Loucy (cell line): ENCODE measurements around the gene HOXD4.

Source experiments
- H2AFZ ChIP-seq: fragments of 200-600 bp; sonication (generic); 2 replicates; pipeline ENCODE4 v1.6.0; 2016; ENCODE audit warnings: antibody characterized with exemption, mild to moderate bottlenecking, low read length, moderate library complexity
- H3F3A ChIP-seq: fragments of 200-600 bp; 2 replicates; pipeline ENCODE4 v1.6.0; 2016; ENCODE audit warnings: antibody characterized with exemption, low read depth, mild to moderate bottlenecking
- H3K27me3 ChIP-seq: fragments of 200-600 bp; sonication (generic); 2 replicates; pipeline ENCODE4 v1.6.1; 2014; ENCODE audit warnings: low read length, mild to moderate bottlenecking; ENCODE audit not compliant: insufficient read depth, poor library complexity, severe bottlenecking
- H3K36me3 ChIP-seq: fragments of 200-600 bp; sonication (generic); 2 replicates; pipeline ENCODE4 v1.6.1; 2016; ENCODE audit warnings: low read length; ENCODE audit not compliant: insufficient read depth
- H3K4me1 ChIP-seq: fragments of 200-600 bp; sonication (generic); 2 replicates; pipeline ENCODE4 v1.5.1; 2014; ENCODE audit warnings: low read length, mild to moderate bottlenecking; ENCODE audit not compliant: insufficient read depth, poor library complexity, severe bottlenecking
- H3K4me2 ChIP-seq: fragments of 200-600 bp; sonication (generic); 2 replicates; pipeline ENCODE4 v1.6.0; 2014; ENCODE audit warnings: antibody characterized with exemption, low read length, low read depth, mild to moderate bottlenecking; ENCODE audit not compliant: poor library complexity, severe bottlenecking
- H3K4me3 ChIP-seq: fragments of 200-600 bp; sonication (generic); 2 replicates; pipeline ENCODE4 v1.5.1; 2014; ENCODE audit warnings: low read length, mild to moderate bottlenecking, mixed read lengths; ENCODE audit not compliant: poor library complexity, severe bottlenecking
- H3K79me2 ChIP-seq: fragments of 200-600 bp; sonication (generic); 2 replicates; pipeline ENCODE4 v1.6.1; 2014; ENCODE audit warnings: low read length; ENCODE audit not compliant: insufficient read depth
- H3K9ac ChIP-seq: fragments of 200-600 bp; sonication (generic); 2 replicates; pipeline ENCODE4 v1.6.0; 2014; ENCODE audit warnings: mild to moderate bottlenecking, low read depth, low read length, moderate library complexity; ENCODE audit not compliant: poor library complexity, severe bottlenecking
- H3K9me2 ChIP-seq: fragments of 200-600 bp; sonication (generic); replicated peaks from 2 replicates; pipeline ENCODE4 v1.6.1; 2016; ENCODE audit warnings: low read depth, low read length, mixed read lengths
- H3K9me3 ChIP-seq: fragments of 200-600 bp; sonication (generic); 2 replicates; pipeline ENCODE4 v1.6.1; 2014; ENCODE audit warnings: mild to moderate bottlenecking, antibody characterized with exemption, low read length, low read depth; ENCODE audit not compliant: insufficient read depth
- H4K20me1 ChIP-seq: fragments of 200-600 bp; sonication (generic); 2 replicates; pipeline ENCODE4 v1.6.0; 2014; ENCODE audit warnings: antibody characterized with exemption, low read length, mild to moderate bottlenecking; ENCODE audit not compliant: insufficient read depth, poor library complexity, severe bottlenecking
- CTCF ChIP-seq: fragments of 200-600 bp; sonication (generic); conservative IDR thresholded peaks from 2 replicates; pipeline ENCODE4 v1.5.1; 2014; ENCODE audit warnings: mild to moderate bottlenecking, antibody characterized with exemption, low read length
- EZH2phosphoT487 ChIP-seq: fragments of 200-600 bp; IDR thresholded peaks from 2 replicates; pipeline ENCODE4 v1.6.1; 2018; ENCODE audit warnings: antibody characterized with exemption, mild to moderate bottlenecking, moderate library complexity, borderline replicate concordance

Gene HOXD4

GRCh38 chr2:176158855-176159662 lies 7.7 kb downstream of the HOXD4 start:
- H3K4me2 ChIP-seq = no peak overlapping the region
- no peaks in the 10 kb centered on the region for H3K4me1 ChIP-seq
- TF ChIP-seq EZH2phosphoT487 (no peak), CTCF (no peak)
- H3K9me2 ChIP-seq = no peaks in the 10 kb centered on the region
- no peaks in the 10 kb centered on the region for H3K9me3 ChIP-seq
- H3K27me3 ChIP-seq = no peaks in the 10 kb centered on the region
- H3F3A ChIP-seq = no peaks in the 10 kb centered on the region
- H3K9ac ChIP-seq = no peak overlapping the region
- H3K36me3 ChIP-seq = no peaks in the 10 kb centered on the region
- H3K4me3 ChIP-seq = no peak overlapping the region
- H2AFZ ChIP-seq = no peak overlapping the region
- no peaks in the 10 kb centered on the region for H3K79me2 ChIP-seq
- H4K20me1 ChIP-seq = no peaks in the 10 kb centered on the region

GRCh38 chr2:176159663-176160250 lies 8.4 kb downstream of the HOXD4 start:
- Histone ChIP-seq H3K4me3 (no peak overlapping the region), H3K9me2 (no peaks in the 10 kb centered on the region), H3K36me3 (no peaks in the 10 kb centered on the region), H4K20me1 (no peaks in the 10 kb centered on the region), H3K79me2 (no peaks in the 10 kb centered on the region), H3K27me3 (no peaks in the 10 kb centered on the region), H2AFZ (no peak overlapping the region), H3F3A (no peaks in the 10 kb centered on the region), H3K9me3 (no peaks in the 10 kb centered on the region), H3K9ac (no peak overlapping the region), H3K4me2 (no peak overlapping the region), H3K4me1 (no peaks in the 10 kb centered on the region)
- no peak for TF ChIP-seq CTCF
- TF ChIP-seq EZH2phosphoT487 = no peak

- TF ChIP-seq EZH2phosphoT487 (no peak), CTCF (no peak)
- Histone ChIP-seq H3K9me3 (no peaks in the 10 kb centered on the region), H4K20me1 (no peaks in the 10 kb centered on the region), H3K27me3 (no peaks in the 10 kb centered on the region), H3F3A (no peaks in the 10 kb centered on the region), H3K36me3 (no peaks in the 10 kb centered on the region), H3K4me2 (no peak overlapping the region), H3K4me1 (no peaks in the 10 kb centered on the region), H3K9ac (no peak overlapping the region), H2AFZ (no peak overlapping the region), H3K79me2 (no peaks in the 10 kb centered on the region), H3K9me2 (no peaks in the 10 kb centered on the region), H3K4me3 (no peak overlapping the region)
Measured at GRCh38 chr2:176160251-176160985, 9.1 kb downstream of the HOXD4 start.
